Head of caudate nucleus (tissue), 42 donors: ENCODE measurements around the gene NLRC5.
A peak's percentile ranks its signal among the peaks of the same experiment; 100 is the strongest.
"Not testable (repeated sequence)": the region's sequence is repeated elsewhere in the genome, so short reads cannot be mapped to it uniquely, and the experiment has no call there.

Experiments used
- DNase-seq, 42 donors: peaks; one replicate each; pipeline versions ENCODE4 v3.0.0 to v3.0.0-alpha.2; 2020 to 2021; ENCODE audit warnings: mixed read lengths in 7 of 42
- intact Hi-C: fragments of 100-400 bp; cut with DNase I; formaldehyde crosslinking; loops from one replicate; pipeline ENCODE4 v1.15.0; 2022

Gene NLRC5

DNA sequence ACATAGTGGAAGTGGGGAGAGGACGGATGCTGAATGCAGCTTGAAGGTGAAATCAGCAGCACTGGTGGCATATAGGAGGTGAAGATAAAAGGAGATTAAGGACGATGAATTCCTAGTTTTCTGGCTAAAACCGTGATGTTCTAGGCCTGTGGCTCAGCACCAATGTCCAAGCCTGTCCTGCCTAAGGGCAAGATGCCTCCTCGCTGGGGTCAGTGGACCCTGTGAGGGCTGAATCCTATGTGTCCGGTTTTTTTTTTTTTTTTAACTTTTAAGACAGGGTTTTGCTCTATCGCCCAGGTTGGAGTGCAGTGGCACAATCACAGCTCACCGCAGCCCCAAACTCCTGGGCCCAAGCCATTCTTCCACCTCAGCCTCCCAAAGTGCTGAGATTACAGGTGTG, 115.8 kb downstream of the NLRC5 start:
- intact Hi-C loops = no loop called here

DNA sequence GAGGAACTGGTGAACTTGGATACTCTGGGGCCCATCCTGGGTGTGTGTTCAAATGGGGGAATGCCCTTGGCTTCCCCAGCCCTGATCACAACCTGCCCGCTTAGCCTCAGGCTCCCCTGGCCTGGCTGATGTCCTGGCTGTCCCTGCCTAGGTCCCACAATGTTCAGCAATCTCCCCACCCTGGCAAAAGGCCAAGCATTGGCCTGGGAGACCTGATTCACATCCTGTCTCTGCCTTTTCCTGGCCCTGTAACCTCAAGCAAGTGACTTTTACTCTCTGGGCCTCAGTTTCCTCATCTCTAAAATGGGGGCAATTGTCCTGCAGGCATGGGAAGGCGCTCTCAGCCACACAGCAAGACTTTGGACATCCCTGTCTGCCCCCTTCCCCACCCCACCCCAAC, 117.4 kb downstream of the NLRC5 start:
- intact Hi-C loops = no loop called here

More for the DNA sequence above, 115.8 kb downstream of the NLRC5 start:
- no peak for DNase-seq

GRCh38 chr16:57107321-57107922, 118.1 kb downstream of the NLRC5 start:
- DNase-seq = peak in 4 of 42 donors; percentile 25 to 56 (median 29)
- intact Hi-C loops = no loop called here

More for the DNA sequence above, 117.4 kb downstream of the NLRC5 start:
- no peak for DNase-seq

DNA sequence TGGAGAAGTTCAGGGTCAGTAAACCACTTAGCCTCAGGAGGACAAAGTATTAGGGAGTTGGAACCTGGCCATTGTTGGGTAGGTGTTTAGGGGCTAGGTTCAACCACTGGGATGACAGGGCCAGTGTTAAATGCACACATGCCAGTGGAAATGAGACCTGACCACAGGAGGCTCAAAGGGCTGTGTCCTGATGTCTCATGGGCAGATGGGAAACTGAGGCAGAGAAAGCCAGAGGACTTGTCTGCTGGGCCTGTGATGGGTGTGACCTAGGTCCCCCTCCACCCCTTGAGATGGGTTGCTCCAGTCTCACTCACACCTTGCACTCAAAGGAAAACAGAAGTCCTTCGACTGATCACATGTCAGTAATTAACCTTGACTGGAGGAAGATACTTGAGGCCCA, 119.1 kb downstream of the NLRC5 start:
- intact Hi-C loops = no loop called here
- no peak for DNase-seq

DNA sequence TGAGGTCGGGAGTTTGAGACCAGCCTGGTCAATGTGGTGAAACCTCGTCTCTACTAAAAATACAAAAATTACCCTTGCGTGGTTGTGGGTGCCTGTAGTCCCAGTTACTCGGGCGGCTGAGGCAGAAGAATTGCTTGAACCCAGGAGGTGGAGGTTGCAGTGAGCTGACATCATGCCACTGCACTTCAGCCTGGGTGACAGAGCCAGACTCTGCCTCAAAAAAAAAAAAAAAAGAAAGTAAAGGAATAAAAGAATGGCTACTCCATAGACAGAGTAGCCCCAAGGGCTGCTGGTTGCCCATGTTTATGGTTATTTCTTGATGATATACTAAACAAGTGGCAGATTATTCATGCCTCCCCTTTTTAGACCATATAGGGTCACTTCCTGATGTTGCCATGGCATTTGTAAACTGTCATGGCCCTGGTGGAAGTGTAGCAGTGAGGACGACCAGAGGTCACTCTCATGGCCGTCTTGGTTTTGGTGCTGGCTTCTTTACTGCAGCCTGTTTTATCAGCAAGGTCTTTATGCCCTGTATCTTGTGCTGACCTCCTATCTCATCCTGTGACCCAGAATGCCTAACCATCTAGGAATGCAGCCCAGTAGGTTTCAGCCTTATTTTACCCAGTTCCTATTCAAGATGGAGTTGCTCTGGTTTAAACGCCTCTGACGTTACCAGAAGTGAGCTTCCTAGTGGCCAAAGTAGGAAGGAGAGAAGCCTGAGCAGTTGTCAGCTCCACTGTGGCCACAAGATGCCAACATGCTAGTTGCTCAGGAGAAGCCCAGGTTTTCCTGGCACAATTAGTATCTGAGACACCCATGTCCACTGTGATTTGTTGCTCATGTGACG, 120.1 kb downstream of the NLRC5 start:
- intact Hi-C loops, DNase-seq: not testable (repeated sequence)

DNA sequence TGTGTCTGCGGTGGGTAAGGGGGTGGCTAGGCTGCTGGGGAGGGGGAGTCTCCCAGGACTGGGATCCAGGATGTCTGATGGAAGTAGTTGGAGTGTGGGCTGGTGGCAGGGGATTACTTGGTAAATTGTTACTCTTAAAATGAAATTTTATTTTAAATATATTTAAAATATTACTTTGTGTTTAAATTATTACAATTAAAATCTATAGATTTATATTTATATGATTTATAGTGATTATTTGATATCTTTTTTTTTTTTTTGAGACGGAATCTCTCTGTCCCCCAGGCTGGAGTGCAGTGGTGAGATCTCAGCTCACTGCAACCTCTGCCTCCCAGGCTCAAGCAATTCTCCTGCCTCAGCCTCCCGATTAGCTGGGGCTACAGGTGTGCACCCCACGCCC, 121.6 kb downstream of the NLRC5 start:
- intact Hi-C loops = no loop called here
- DNase-seq = no peak

GRCh38 chr16:57111420-57111819, 122.1 kb downstream of the NLRC5 start:
- intact Hi-C loops = no loop called here
- no peak for DNase-seq

- intact Hi-C loops = no loop called here
- no peak for DNase-seq
These were observed 123.2 kb downstream of the NLRC5 start for GRCh38 chr16:57112403-57113041.

DNA sequence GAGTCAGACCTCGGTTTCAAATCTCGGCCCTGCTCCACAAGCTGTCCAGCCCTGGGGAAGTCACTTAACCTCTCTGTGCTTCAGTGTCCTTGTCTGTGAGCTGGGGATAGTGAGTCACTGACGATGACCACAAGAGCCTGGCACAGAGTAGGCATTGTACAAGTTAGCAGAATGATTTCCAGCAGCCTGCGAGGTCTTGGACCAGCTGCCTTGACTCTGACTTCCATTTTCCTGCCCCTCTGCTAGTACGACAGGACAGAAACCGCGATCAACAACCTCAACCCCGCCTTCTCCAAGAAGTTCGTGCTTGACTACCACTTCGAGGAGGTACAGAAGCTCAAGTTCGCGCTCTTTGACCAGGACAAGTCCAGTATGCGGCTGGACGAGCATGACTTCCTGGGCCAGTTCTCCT, 123.7 kb downstream of the NLRC5 start:
- peak in 12 of 42 donors; percentile 25 to 72 (median 63) for DNase-seq
- intact Hi-C loops = no loop called here

GRCh38 chr16:57113664-57114063, 124.3 kb downstream of the NLRC5 start:
- no peak for DNase-seq
- intact Hi-C loops = no loop called here

DNA sequence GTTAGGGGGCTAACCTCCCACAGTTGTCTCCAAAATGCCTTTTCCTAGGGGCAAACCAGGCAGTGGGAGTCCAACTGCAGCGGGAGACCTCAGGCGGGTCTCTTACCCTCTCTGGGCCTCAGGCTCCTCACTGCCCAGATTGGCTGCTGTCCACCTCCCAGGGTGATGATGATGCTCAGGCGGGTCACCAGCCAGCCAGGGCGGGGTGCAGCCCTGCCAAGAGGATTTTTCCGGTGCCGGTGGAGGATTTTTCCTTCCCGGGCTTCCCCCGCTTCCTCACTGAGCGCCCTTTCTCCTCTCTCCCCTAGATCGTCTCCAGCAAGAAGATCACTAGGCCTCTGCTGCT, 125.8 kb downstream of the NLRC5 start:
- intact Hi-C loops = no loop called here
- peak in 1 of 42 donors; percentile 82 for DNase-seq

DNA sequence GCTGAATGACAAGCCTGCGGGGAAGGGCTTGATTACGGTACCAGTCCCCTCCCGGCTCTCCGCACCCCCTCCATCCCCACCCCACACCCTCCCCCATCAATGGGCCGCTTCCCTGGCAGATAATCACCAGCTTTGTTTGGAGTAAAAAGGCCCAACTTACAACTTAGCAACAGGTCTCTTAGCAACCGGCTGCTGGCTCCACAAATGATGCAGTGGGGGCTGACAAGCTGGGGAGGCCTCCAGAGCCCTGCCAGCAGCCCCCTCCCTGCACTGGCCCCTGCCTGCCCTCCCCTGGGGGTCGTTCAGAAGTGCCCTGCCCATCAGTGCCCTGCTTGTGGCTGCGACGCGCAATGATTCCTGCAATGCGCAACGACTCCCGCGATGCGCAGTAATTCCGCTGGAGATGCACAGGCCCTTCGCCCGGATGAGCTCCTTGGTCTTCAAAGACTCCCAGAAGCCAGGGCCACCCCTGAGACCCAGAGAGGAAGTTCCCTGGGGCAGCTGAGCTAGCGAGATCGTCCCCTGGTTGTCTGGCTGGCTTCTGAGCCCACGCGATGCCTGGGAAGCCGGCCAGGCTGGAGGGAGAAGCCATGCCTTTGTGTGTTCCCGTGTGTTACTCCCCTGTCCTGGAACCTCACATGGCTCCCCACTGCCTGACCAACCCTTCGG, 126.3 kb downstream of the NLRC5 start:
- intact Hi-C loops = no loop called here
- DNase-seq = peak; percentile 74 to 95 (median 88)

- DNase-seq = no peak
- intact Hi-C loops = no loop called here
These were observed 129.2 kb downstream of the NLRC5 start for GRCh38 chr16:57118461-57119084.

GRCh38 chr16:57123216-57123973, 134.0 kb downstream of the NLRC5 start:
- intact Hi-C loops = no loop called here
- no peak for DNase-seq

- intact Hi-C loops = no loop called here
- peak in 5 of 42 donors; percentile 28 to 61 (median 45) for DNase-seq
These were observed 134.8 kb downstream of the NLRC5 start for GRCh38 chr16:57123974-57124674.

GRCh38 chr16:57125376-57125775, 136.0 kb downstream of the NLRC5 start:
- no peak for DNase-seq
- intact Hi-C loops = no loop called here

GRCh38 chr16:57125969-57126368, 136.6 kb downstream of the NLRC5 start:
- intact Hi-C loops = no loop called here
- no peak for DNase-seq

DNA sequence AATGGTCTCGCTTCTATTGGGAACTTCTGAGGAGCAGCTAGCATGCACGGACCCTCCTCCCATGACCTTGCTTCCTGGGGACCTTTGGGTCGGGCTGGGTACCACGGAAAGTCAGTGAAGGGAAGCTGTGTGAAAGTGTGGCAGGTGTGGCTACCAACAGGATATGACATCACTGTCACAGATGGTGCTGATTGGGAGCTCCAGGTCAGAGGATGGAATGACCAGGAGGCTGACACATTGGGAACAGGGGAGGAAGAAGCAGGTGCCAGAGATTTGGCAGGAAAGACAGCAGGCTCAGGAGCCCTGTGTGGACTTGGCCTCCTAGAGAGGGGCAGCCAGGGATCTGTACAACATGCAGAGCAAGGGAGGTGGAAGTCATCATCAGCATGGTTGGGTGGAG, 137.1 kb downstream of the NLRC5 start:
- DNase-seq = no peak
- intact Hi-C loops = no loop called here
